Loucy (cell line): ENCODE results near the gene OCSTAMP.

Experiments
- EZH2phosphoT487 ChIP-seq: fragments of 200-600 bp; IDR thresholded peaks from 2 replicates; pipeline ENCODE4 v1.6.1; 2018; ENCODE audit warnings: antibody characterized with exemption, mild to moderate bottlenecking, moderate library complexity, borderline replicate concordance
- TF ChIP-seq, protein P1 (sequence below): fragments of 200-600 bp; sonication (generic); conservative IDR thresholded peaks from 2 replicates; pipeline ENCODE4 v1.5.1; 2014; ENCODE audit warnings: mild to moderate bottlenecking, antibody characterized with exemption, low read length

GRCh38 chr20:46594725-46595124 lies 44.3 kb upstream of the OCSTAMP start:
- TF ChIP-seq, protein P1, sequence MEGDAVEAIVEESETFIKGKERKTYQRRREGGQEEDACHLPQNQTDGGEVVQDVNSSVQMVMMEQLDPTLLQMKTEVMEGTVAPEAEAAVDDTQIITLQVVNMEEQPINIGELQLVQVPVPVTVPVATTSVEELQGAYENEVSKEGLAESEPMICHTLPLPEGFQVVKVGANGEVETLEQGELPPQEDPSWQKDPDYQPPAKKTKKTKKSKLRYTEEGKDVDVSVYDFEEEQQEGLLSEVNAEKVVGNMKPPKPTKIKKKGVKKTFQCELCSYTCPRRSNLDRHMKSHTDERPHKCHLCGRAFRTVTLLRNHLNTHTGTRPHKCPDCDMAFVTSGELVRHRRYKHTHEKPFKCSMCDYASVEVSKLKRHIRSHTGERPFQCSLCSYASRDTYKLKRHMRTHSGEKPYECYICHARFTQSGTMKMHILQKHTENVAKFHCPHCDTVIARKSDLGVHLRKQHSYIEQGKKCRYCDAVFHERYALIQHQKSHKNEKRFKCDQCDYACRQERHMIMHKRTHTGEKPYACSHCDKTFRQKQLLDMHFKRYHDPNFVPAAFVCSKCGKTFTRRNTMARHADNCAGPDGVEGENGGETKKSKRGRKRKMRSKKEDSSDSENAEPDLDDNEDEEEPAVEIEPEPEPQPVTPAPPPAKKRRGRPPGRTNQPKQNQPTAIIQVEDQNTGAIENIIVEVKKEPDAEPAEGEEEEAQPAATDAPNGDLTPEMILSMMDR, result no peak
- TF ChIP-seq EZH2phosphoT487, result no peak
